Measurements from ENCODE around the gene SNX13. TPM values are rescaled to one million over a fixed set of nuclear protein-coding genes. Genes with fewer than 3 reads are reported as not detected.

Gene SNX13
- total and polyA plus RNA-seq, 2 donors (not counting 3 experiments of a cell fraction or from before 2014, with no cell fraction given) = 6.1 to 28.5 TPM

- Histone ChIP-seq H3K4me3 (replicated peaks in 1 of 3; ENCODE audit: insufficient read depth in 1 of 3, low read depth in 1 of 3, low read length in 3 of 3) (no peak overlapping the region), H3K79me2 (ENCODE audit: control insufficient read depth, insufficient read depth, low read length) (peaks cover 62% of the 10 kb centered on the region), H3K27ac (ENCODE audit: insufficient read depth, low read depth, low read length) (no peak overlapping the region), H3K4me1 (ENCODE audit: control insufficient read depth, extremely low read depth, insufficient read depth, low read length) (peaks cover 4% of the 10 kb centered on the region), H3K9me1 (replicated peaks; ENCODE audit: control insufficient read depth, extremely low read depth, insufficient read depth, low read length) (no peaks in the 10 kb centered on the region), H3K9ac (replicated peaks; ENCODE audit: extremely low read depth, insufficient read depth, low read length) (no peak overlapping the region), H3K9me3 (replicated peaks; ENCODE audit: control insufficient read depth, insufficient read depth, low read length) (no peaks in the 10 kb centered on the region), H3K36me3 (ENCODE audit: control insufficient read depth in 2 of 2, extremely low read depth in 1 of 2, insufficient read depth in 2 of 2, low read length in 2 of 2) (no peaks in the 10 kb centered on the region), H3K4me2 (ENCODE audit: insufficient read depth, low read length) (no peak overlapping the region), H3K27me3 (ENCODE audit: control insufficient read depth in 2 of 2, insufficient read depth in 2 of 2, low read length in 2 of 2) (no peaks in the 10 kb centered on the region), H2AFZ (ENCODE audit: low read depth, low read length) (no peak overlapping the region), H4K20me1 (replicated peaks; ENCODE audit: control insufficient read depth, extremely low read depth, insufficient read depth, low read length) (no peaks in the 10 kb centered on the region)
- no peak for DNase-seq (ENCODE audit: low read depth, low spot score)
- no TSS peak for BruUV-seq (replicated peaks)
- ChIA-PET POLR2A (no interaction called here), CTCF (interaction anchor here (1.2 to 2.7 kb wide), 3 partner anchors 142 to 408 kb away, joined by 3 to 7 read pairs (median 3); no protein-coding TSS in a partner anchor)
- intact Hi-C loops (cut with micrococcal nuclease) = no loop called here
- dilution Hi-C loops (cut with MboI; ENCODE audit: extremely low pct_ligation_motif_present, low sequenced_read_pairs) = no loop called here
- TF ChIP-seq POLR2A (IDR thresholded peaks at IDR 0.05; ENCODE audit: low read depth, low read length) (no peak), FOS (IDR thresholded peaks at IDR 0.05; ENCODE audit: borderline replicate concordance, insufficient read depth, low read length) (no peak), POLR2AphosphoS5 (IDR thresholded peaks at IDR 0.05; ENCODE audit: insufficient read depth, low read depth, low read length) (no peak), GATA2 (IDR thresholded peaks at IDR 0.05; ENCODE audit: insufficient read depth, insufficient read length, low read depth, low read length) (no peak), JUN (IDR thresholded peaks at IDR 0.05; ENCODE audit: borderline replicate concordance, insufficient read depth, insufficient read length, low read depth) (no peak), MYC (IDR thresholded peaks at IDR 0.05; ENCODE audit: low read depth, low read length) (no peak), CTCF (IDR thresholded peaks at IDR 0.05; ENCODE audit: extremely low read depth in 1 of 2, insufficient read depth in 1 of 2, low read depth in 1 of 2, low read length in 2 of 2) (no peak), MAX (IDR thresholded peaks at IDR 0.05; ENCODE audit: insufficient read depth, insufficient read length) (no peak), EZH2 (IDR thresholded peaks at IDR 0.05; ENCODE audit: borderline replicate concordance, low read depth, low read length, severe bottlenecking) (no peak)
- FAIRE-seq = no peak
These were observed 28.2 kb downstream of the SNX13 start for GRCh38 chr7:17912050-17912449.
